HepG2 (cell line): Measurements from ENCODE around the gene GLIS1. TPM values are rescaled to one million over a fixed set of nuclear protein-coding genes. Genes with fewer than 3 reads are reported as not detected.

Source experiments
- ATAC-seq: fragments of 200-7000 bp; cut with Tn5 transposase; 3 replicates; pipeline ENCODE4 v1.9.1; 2020; ENCODE audit warnings: mild to moderate bottlenecking, moderate library complexity
- BruUV-seq: library from RNA; stranded (reverse); fragments of 400-500 nt; replicated peaks from 2 replicates; lab custom pipeline; 2021; lab: Mats Ljungman, UMichigan
- CTCF ChIA-PET: fragments of 300-600 bp; formaldehyde crosslinking; extraction: SDS; loops from one replicate; lab custom pipeline; 2021; ENCODE audit warnings: low total read pairs, inconsistent platforms, low intra/inter-chr PET ratio; lab: Yijun Ruan, JAX
- POLR2A ChIA-PET: fragments of 350-600 bp; sonication (Branson Sonifier 250); formaldehyde crosslinking; loops from one replicate; lab custom pipeline; 2020; ENCODE audit warnings: antibody characterized with exemption, inconsistent platforms; lab: Yijun Ruan, JAX
- DNase-seq: peaks from one replicate; pipeline ENCODE4 v3.0.0-alpha.2; 2015; ENCODE audit warnings: low spot score
- FAIRE-seq: peaks from 3 replicates; lab custom pipeline; 2011; peaks lifted over from hg19 to GRCh38; lab: Jason Lieb, UNC
- H2AFZ ChIP-seq: one replicate; pipeline ENCODE4 v1.6.1; 2011; ENCODE audit warnings: low read length, inconsistent platforms
- H3K27ac ChIP-seq: fragments of 300-600 bp; 3 replicates; pipeline ENCODE4 v1.8.0; 2011; ENCODE audit warnings: mixed run types, mild to moderate bottlenecking, mixed read lengths, low read length, inconsistent platforms; ENCODE audit not compliant: insufficient read depth; ENCODE audit errors: extremely low read length
- H3K27me3 ChIP-seq, 2 experiments: fragments of 200-600 bp in 1 of 2; 2 replicates in 1 of 2; 3 replicates in 1 of 2; pipeline versions ENCODE4 v1.6.0 to v1.8.0; 2011; ENCODE audit warnings: low read length in 2 of 2, mild to moderate bottlenecking in 2 of 2, moderate library complexity in 2 of 2, inconsistent platforms in 1 of 2; ENCODE audit not compliant: insufficient read depth in 2 of 2, control insufficient read depth in 1 of 2
- H3K36me3 ChIP-seq, 2 experiments: fragments of 200-600 bp in 1 of 2; replicated peaks in 1 of 2; 2 replicates in 1 of 2; 3 replicates in 1 of 2; pipeline versions ENCODE4 v1.5.1 to v1.8.0; 2011; ENCODE audit warnings: low read length in 2 of 2, inconsistent platforms in 1 of 2; ENCODE audit not compliant: insufficient read depth in 2 of 2, control insufficient read depth in 1 of 2
- H3K4me1 ChIP-seq: 2 replicates; pipeline ENCODE4 v1.5.1; 2012; ENCODE audit warnings: low read length, inconsistent platforms; ENCODE audit not compliant: insufficient read depth
- H3K4me2 ChIP-seq: 2 replicates; pipeline ENCODE4 v1.6.0; 2011; ENCODE audit warnings: low read depth, low read length, inconsistent platforms
- H3K4me3 ChIP-seq, 3 experiments: fragments of 200-600 bp in 1 of 3; sonication (generic), shearing (Covaris generic) in 1 of 3; replicated peaks in 1 of 3; 2 replicates each; pipeline ENCODE4 v1.5.1; 2011 to 2016; ENCODE audit warnings: low read length in 3 of 3, inconsistent platforms in 2 of 3, low read depth in 2 of 3, mild to moderate bottlenecking in 2 of 3, control low read depth in 1 of 3, mixed read lengths in 1 of 3; ENCODE audit not compliant: insufficient read depth in 1 of 3
- H3K79me2 ChIP-seq: one replicate; pipeline ENCODE4 v1.6.1; 2011; ENCODE audit warnings: low read length, inconsistent platforms; ENCODE audit not compliant: insufficient read depth
- H3K9ac ChIP-seq: 2 replicates; pipeline ENCODE4 v1.6.0; 2011; ENCODE audit warnings: mild to moderate bottlenecking, low read depth, low read length, inconsistent platforms; ENCODE audit not compliant: insufficient read depth
- H3K9me3 ChIP-seq: 2 replicates; pipeline ENCODE4 v1.5.1; 2012; ENCODE audit warnings: mild to moderate bottlenecking, low read length
- H4K20me1 ChIP-seq: 2 replicates; pipeline ENCODE4 v1.6.0; 2011; ENCODE audit warnings: inconsistent platforms, mild to moderate bottlenecking, low read length, moderate library complexity; ENCODE audit not compliant: insufficient read depth
- ATRX ChIP-seq: sonication (generic); formaldehyde crosslinking; IDR thresholded peaks from 2 replicates; pipeline ENCODE4 v1.4.0; 2020; ENCODE audit warnings: missing genetic modification reagents, borderline replicate concordance
- BHLHE40 ChIP-seq: IDR thresholded peaks from 2 replicates; pipeline ENCODE4 v1.6.1; 2011; ENCODE audit warnings: low read length, improper control_type of control experiment
- DMAP1 ChIP-seq: IDR thresholded peaks from 2 replicates; pipeline ENCODE4 v1.6.1; 2016
- GLI4 ChIP-seq: sonication (generic); formaldehyde crosslinking; IDR thresholded peaks from 2 replicates; pipeline ENCODE4 v1.5.1; 2020; ENCODE audit warnings: missing genetic modification reagents, mild to moderate bottlenecking, moderate library complexity, borderline replicate concordance
- MTA1 ChIP-seq: sonication (generic); formaldehyde crosslinking; IDR thresholded peaks from 2 replicates; pipeline ENCODE4 v1.4.0; 2020; ENCODE audit warnings: missing genetic modification reagents, mild to moderate bottlenecking, borderline replicate concordance
- SATB2 ChIP-seq: sonication (generic); formaldehyde crosslinking; IDR thresholded peaks from 2 replicates; pipeline ENCODE4 v1.5.0; 2020; ENCODE audit warnings: missing genetic modification reagents
- ZNF274 ChIP-seq: sonication (generic); formaldehyde crosslinking; IDR thresholded peaks from 2 replicates; pipeline ENCODE4 v1.5.1; 2020; ENCODE audit warnings: mild to moderate bottlenecking, missing genetic modification reagents
- ZNF839 ChIP-seq: sonication (generic); formaldehyde crosslinking; IDR thresholded peaks from 2 replicates; pipeline ENCODE4 v1.4.0; 2020; ENCODE audit warnings: missing genetic modification reagents, mild to moderate bottlenecking, borderline replicate concordance
- WGBS: methylation state at CpG from one replicate; pipeline ENCODE4 v1.1.6; 2017; ENCODE audit warnings: low lambda C conversion rate; 5-methylcytosine and 5-hydroxymethylcytosine counted together
- in situ Hi-C: cut with HindIII; loops from 2 replicates; pipeline ENCODE4 v1.10.0; 2017; ENCODE audit warnings: low pct_unique_long_range_greater_than_20kb; ENCODE audit not compliant: extremely low pct_ligation_motif_present
- intact Hi-C: fragments of 100-400 bp; cut with micrococcal nuclease; formaldehyde crosslinking; loops from one replicate; pipeline ENCODE4 v1.10.0; 2022; ENCODE audit not compliant: unreplicated experiment
- polyA plus RNA-seq, 8 experiments: library from polyadenylated mRNA; depleted of rRNA in 3 of 8; stranded (reverse) in 7 of 8; unstranded in 1 of 8; fragments of >200 nt; fragmentation: Illumina TruSeq in 4 of 8; extraction: Trizol in 4 of 8; gene quantifications; 2 replicates each; pipeline versions ENCODE4 v1.2.1 to v1.2.3, GENCODE V29; 2011 to 2016; ENCODE audit warnings: low read depth in 4 of 8, missing spikeins in 1 of 8, mixed read lengths in 1 of 8; ENCODE audit not compliant: insufficient read depth in 1 of 8
- total RNA-seq, 5 experiments: library from RNA; depleted of rRNA; stranded (reverse); fragments of >200 nt; fragmentation: Illumina TruSeq; extraction: Trizol; gene quantifications; 2 replicates each; pipeline ENCODE4 v1.2.3, GENCODE V29; 2016; ENCODE audit warnings: low read depth in 1 of 5
- TF ChIP-seq, protein P1 (sequence below): sonication (generic); formaldehyde crosslinking; IDR thresholded peaks from 2 replicates; pipeline ENCODE4 v1.9.0; 2021; ENCODE audit warnings: missing genetic modification reagents, borderline replicate concordance
- TF ChIP-seq, protein P2 (sequence below): sonication (generic); formaldehyde crosslinking; conservative IDR thresholded peaks from 2 replicates; pipeline ENCODE4 v1.4.0; 2020; ENCODE audit warnings: missing genetic modification reagents
- TF ChIP-seq, protein P3 (sequence below), 2 experiments: sonication (generic) in 1 of 2; formaldehyde crosslinking in 1 of 2; IDR thresholded peaks; 2 replicates each; pipeline versions ENCODE4 v1.4.0 to v1.6.1; 2016 to 2020; ENCODE audit warnings: borderline replicate concordance in 1 of 2, low read depth in 1 of 2, mild to moderate bottlenecking in 1 of 2, missing genetic modification reagents in 1 of 2

Gene GLIS1
- total and polyA plus RNA-seq, 2 of the 13 experiments (the other 11 are each of a cell fraction or from before 2014, with no cell fraction given) = 0.03 TPM; not detected in 1

DNA sequence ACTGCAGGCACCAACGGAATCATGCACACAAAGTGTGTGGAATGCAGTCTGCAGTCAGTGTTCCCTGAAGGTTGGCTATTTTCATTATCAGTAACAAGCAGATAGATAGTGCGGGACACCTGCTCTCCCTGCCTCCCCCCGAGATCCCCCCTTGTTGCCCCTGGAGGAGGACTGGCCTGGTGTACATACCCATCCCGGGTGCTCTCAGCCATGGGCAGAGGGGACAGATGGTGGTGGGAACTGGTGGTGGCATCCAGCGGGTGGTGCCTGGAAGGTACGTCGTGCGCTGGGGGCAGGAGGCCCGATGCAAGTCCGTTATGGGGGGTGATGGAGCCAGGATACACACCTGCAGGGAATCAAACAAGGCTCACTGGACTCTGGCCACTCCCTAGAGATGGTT is 224.5 kb downstream of the GLIS1 start (continued):
- TF ChIP-seq, protein P1, sequence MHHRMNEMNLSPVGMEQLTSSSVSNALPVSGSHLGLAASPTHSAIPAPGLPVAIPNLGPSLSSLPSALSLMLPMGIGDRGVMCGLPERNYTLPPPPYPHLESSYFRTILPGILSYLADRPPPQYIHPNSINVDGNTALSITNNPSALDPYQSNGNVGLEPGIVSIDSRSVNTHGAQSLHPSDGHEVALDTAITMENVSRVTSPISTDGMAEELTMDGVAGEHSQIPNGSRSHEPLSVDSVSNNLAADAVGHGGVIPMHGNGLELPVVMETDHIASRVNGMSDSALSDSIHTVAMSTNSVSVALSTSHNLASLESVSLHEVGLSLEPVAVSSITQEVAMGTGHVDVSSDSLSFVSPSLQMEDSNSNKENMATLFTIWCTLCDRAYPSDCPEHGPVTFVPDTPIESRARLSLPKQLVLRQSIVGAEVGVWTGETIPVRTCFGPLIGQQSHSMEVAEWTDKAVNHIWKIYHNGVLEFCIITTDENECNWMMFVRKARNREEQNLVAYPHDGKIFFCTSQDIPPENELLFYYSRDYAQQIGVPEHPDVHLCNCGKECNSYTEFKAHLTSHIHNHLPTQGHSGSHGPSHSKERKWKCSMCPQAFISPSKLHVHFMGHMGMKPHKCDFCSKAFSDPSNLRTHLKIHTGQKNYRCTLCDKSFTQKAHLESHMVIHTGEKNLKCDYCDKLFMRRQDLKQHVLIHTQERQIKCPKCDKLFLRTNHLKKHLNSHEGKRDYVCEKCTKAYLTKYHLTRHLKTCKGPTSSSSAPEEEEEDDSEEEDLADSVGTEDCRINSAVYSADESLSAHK (CRISPR knock-in tag) = no peak
- TF ChIP-seq MTA1 = no peak
- TF ChIP-seq, all 625 proteins: peak for 0

DNA sequence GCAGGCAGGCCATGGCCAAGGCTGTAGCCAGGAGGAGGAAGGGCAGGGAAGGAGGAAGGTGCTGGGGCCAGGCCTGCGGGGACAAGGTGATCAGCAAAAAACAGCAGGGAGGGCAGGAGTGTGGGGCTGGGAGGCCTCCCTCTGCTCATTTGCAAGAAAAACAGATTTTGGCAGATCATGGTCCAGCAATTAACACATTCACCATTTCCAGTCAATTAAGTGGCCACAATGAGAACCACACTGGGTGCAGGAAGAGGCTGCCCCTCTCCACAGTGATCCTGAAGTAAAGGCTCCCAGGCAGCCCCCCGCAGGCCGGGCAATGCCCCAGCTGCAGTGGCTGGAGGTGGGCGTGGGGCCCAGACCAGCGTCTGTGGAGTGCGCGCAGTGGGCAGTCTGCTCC is 225.1 kb downstream of the GLIS1 start:
- ChIA-PET CTCF (no interaction called here), POLR2A (no interaction called here)
- BruUV-seq = no TSS peak
- Histone ChIP-seq H3K4me1 (no peaks in the 10 kb centered on the region), H3K27ac (no peak overlapping the region), H4K20me1 (no peaks in the 10 kb centered on the region), H3K9ac (no peak overlapping the region), H3K9me3 (no peaks in the 10 kb centered on the region), H3K27me3 (peaks cover 13 to 40% of the 10 kb centered on the region in 2 experiments), H3K79me2 (no peaks in the 10 kb centered on the region), H3K36me3 (no peaks in the 10 kb centered on the region), H3K4me2 (no peak overlapping the region), H2AFZ (no peak overlapping the region), H3K4me3 (no peak overlapping the region)
- TF ChIP-seq GLI4 (CRISPR knock-in tag) (no peak), BHLHE40 (no peak), ZNF274 (CRISPR knock-in tag) (no peak), DMAP1 (CRISPR knock-in tag) (no peak), ZNF839 (CRISPR knock-in tag) (no peak), SATB2 (no peak), ATRX (no peak)
- TF ChIP-seq, protein P2, sequence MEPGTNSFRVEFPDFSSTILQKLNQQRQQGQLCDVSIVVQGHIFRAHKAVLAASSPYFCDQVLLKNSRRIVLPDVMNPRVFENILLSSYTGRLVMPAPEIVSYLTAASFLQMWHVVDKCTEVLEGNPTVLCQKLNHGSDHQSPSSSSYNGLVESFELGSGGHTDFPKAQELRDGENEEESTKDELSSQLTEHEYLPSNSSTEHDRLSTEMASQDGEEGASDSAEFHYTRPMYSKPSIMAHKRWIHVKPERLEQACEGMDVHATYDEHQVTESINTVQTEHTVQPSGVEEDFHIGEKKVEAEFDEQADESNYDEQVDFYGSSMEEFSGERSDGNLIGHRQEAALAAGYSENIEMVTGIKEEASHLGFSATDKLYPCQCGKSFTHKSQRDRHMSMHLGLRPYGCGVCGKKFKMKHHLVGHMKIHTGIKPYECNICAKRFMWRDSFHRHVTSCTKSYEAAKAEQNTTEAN (CRISPR knock-in tag) = no peak
- TF ChIP-seq, protein P3, sequence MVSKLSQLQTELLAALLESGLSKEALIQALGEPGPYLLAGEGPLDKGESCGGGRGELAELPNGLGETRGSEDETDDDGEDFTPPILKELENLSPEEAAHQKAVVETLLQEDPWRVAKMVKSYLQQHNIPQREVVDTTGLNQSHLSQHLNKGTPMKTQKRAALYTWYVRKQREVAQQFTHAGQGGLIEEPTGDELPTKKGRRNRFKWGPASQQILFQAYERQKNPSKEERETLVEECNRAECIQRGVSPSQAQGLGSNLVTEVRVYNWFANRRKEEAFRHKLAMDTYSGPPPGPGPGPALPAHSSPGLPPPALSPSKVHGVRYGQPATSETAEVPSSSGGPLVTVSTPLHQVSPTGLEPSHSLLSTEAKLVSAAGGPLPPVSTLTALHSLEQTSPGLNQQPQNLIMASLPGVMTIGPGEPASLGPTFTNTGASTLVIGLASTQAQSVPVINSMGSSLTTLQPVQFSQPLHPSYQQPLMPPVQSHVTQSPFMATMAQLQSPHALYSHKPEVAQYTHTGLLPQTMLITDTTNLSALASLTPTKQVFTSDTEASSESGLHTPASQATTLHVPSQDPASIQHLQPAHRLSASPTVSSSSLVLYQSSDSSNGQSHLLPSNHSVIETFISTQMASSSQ (IDR thresholded peaks at IDR 0.05; ENCODE audit: low read depth) = no peak
- TF ChIP-seq, protein P3 (CRISPR knock-in tag; IDR thresholded peaks at IDR 0.05; ENCODE audit: borderline replicate concordance) = no peak
- no peak for DNase-seq
- no peak for ATAC-seq
- intact Hi-C loops (no loop called here), in situ Hi-C loops (no loop called here)
- 6% methylated on average over 1 of the region's 7 CpGs for WGBS
- no peak for FAIRE-seq
